Left cardiac atrium (tissue), 4 donors: ENCODE measurements around the gene ARID3A. TPM values are rescaled to one million over a fixed set of nuclear protein-coding genes. Genes with fewer than 3 reads are reported as not detected.
A peak's percentile ranks its signal among the peaks of the same experiment; 100 is the strongest.
"Not testable (repeated sequence)": the region's sequence is repeated elsewhere in the genome, so short reads cannot be mapped to it uniquely, and the experiment has no call there.

Source experiments
- ATAC-seq, 2 donors: fragments of 200-7000 bp; cut with Tn5 transposase; one replicate each; pipeline ENCODE4 v1.9.1; 2020; ENCODE audit warnings: mild to moderate bottlenecking in 2 of 2, moderate library complexity in 2 of 2
- DNase-seq: peaks from one replicate; pipeline ENCODE4 v3.0.0-alpha.2; 2020
- intact Hi-C, 2 donors: fragments of 100-400 bp; cut with DNase I; formaldehyde crosslinking; loops; one replicate each; pipeline versions ENCODE4 v1.14.1 to v1.15.1; 2022 to 2023
- total RNA-seq, 2 donors: library from RNA; stranded (reverse); fragmentation: NEBNext Ultra II Directional; extraction: Animal tissue kit (Norgen Biotek cat#: 25700); gene quantifications; one replicate each; pipeline ENCODE4 v1.2.1, GENCODE V29; 2021
- donor health status: DM: no; HTN: yes; CAD: no.
- donor health status: DM: no; HTN: yes; CAD: no; lungs with severe emphysema.
- donor health status: DM: yes; HTN: yes; CAD: no.
- donor health status: Dilated cardiomyopathy.

The ARID3A gene
- total RNA-seq, 2 donors from 2014 or later, result 5.3 to 5.8 TPM

- intact Hi-C loops, result no loop called here
- ATAC-seq, result no peak
- no peak for DNase-seq
These were observed 28.4 kb downstream of the ARID3A start for GRCh38 chr19:954272-954671.

GRCh38 chr19:954672-955494 lies 29.0 kb downstream of the ARID3A start:
- intact Hi-C loops, result no loop called here
- ATAC-seq, result no peak

GRCh38 chr19:955803-956765 lies 30.2 kb downstream of the ARID3A start:
- intact Hi-C loops, result no loop called here
- no peak for ATAC-seq
- no peak for DNase-seq

More at GRCh38 chr19:954672-955494, 29.0 kb downstream of the ARID3A start:
- no peak for DNase-seq

GRCh38 chr19:956766-957440 lies 31.1 kb downstream of the ARID3A start:
- no peak for DNase-seq
- ATAC-seq, result no peak
- intact Hi-C loops, result no loop called here

DNA sequence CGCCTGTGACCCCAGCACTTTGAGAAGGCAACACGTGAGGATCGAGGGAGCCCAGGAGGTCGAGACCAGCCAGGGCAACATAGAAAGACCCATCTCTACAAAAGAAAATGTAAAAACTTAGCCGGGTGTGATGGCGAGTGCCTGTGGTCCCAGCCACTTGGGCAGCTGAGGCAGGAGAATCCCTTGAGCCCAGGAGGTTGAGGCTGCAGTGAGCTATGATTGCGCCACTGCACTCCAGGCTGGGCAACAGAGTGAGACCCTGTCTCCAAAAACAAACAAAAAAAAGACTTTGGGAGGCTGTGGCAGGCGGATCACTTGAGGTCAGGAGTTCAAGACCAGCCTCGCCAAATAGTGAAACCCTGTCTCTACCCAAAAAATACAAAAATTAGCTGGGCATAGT lies 31.7 kb downstream of the ARID3A start:
- intact Hi-C loops, DNase-seq, ATAC-seq: not testable (repeated sequence)

GRCh38 chr19:958967-959855 lies 33.4 kb downstream of the ARID3A start:
- DNase-seq, result no peak
- intact Hi-C loops, result no loop called here
- ATAC-seq, result no peak

DNA sequence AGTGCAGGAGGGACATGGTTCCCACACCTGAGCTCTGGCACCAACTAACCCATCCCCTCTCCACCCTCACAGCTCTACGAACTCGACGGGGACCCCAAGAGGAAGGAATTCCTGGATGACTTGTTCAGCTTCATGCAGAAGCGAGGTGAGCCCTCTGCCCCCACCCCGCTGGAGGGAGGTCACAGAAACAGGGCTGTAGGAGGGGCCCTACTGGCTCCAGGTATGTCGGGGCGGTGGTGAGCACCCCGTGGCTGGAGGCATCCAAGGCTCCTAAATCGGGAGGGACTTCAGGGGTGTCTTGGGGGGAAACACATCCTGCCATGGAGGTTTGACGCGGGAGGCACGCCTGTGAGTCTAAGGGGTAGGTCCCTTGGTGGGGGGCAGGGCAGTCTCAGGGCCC lies 34.2 kb downstream of the ARID3A start:
- intact Hi-C loops, result no loop called here
- DNase-seq (no peak), ATAC-seq (no peak)

- intact Hi-C loops, result no loop called here
- DNase-seq (no peak), ATAC-seq (no peak)
These were observed 34.7 kb downstream of the ARID3A start for GRCh38 chr19:960601-960938.

- intact Hi-C loops, result no loop called here
- ATAC-seq (peak in 1 of 2 donors; percentile 16), DNase-seq (no peak)
These were observed 36.2 kb downstream of the ARID3A start for GRCh38 chr19:961866-962620.

DNA sequence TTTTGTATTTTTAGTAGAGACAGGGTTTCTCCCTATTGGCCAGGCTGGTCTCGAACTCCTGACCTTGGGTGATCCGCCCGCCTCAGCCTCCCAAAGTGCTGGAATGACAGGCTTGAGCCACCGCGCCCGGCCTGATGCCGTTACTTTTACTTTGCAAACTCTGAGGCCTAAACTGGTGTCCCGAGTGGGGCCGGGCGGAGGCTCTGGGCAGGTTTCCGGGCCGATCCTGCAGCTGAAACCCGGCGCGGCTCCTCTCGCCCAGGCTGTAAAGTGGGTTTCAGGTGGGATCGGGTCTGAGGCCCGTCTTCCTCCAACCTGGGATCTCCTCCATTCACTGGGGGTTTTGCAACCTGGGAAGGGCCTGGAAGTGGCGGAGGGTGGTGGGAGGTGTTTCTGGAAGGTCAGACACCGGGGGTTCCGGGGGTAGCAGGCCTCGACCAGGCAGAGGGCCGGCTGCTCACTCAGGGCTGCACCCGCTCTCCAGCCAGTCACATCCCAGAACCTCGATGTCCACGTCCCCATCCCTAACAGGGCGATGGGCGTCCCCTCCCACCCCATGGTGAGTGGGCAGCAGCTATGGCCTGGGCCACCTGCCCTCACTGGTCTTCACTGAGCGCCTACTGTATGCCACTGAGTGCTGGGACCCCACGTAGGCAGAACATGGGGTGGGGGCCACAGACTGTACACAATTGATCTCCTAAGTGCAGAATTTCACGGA lies 37.0 kb downstream of the ARID3A start:
- ATAC-seq, result no peak
- intact Hi-C loops, result no loop called here
- DNase-seq, result no peak

DNA sequence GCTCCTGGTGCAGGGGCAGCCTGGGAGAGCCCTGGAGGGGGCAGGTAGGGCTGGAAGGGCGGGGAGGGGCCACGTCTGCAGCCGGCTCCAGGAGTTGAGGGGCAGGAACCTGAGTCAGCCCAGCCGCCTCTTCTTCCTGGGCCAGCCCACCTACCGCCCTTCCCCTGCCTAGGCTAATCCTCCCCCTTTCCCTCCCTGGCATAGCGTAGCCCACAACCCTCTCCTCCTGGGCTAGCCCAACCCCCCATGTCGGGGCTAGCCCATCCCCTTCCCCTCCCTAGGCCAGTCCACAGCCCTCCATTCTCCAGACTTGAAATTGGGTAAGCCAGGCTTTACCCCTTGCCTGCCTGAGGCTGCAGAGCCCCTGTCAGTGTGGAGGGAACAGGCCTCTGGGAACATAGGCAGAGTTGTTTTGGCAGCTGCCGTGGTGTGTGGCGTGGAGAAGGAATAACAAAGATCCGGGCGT lies 37.7 kb downstream of the ARID3A start:
- no peak for ATAC-seq
- intact Hi-C loops, result no loop called here
- no peak for DNase-seq

DNA sequence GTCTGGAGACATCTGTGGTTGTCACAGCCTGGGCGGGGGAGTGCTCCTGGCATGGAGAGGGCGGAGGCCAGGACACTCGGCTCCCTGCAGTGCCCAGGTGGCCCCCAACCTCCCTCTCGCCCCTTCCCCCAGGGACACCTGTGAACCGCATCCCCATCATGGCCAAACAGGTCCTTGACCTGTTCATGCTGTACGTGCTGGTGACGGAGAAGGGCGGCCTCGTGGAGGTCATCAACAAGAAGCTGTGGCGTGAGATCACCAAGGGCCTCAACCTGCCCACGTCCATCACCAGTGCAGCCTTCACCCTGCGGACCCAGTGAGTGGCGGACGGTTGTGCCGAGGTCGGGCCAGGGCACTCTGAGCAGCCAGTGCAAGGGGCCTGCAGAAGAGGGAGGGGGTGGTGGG lies 38.3 kb downstream of the ARID3A start:
- DNase-seq (no peak), ATAC-seq (no peak)
- intact Hi-C loops, result no loop called here

GRCh38 chr19:964761-965694 lies 39.2 kb downstream of the ARID3A start:
- DNase-seq (no peak), ATAC-seq (no peak)
- intact Hi-C loops, result no loop called here

GRCh38 chr19:966485-967088 lies 40.8 kb downstream of the ARID3A start:
- DNase-seq (no peak), ATAC-seq (no peak)
- intact Hi-C loops, result no loop called here

GRCh38 chr19:970695-971094 lies 44.9 kb downstream of the ARID3A start:
- intact Hi-C loops, result no loop called here
- ATAC-seq (no peak), DNase-seq (no peak)

GRCh38 chr19:971795-972194 lies 46.0 kb downstream of the ARID3A start:
- ATAC-seq (no peak), DNase-seq (no peak)
- intact Hi-C loops, result no loop called here
